GM23248 (cell line): Measurements from ENCODE around the gene VKORC1. TPM values are rescaled to one million over a fixed set of nuclear protein-coding genes. Genes with fewer than 3 reads are reported as not detected.
A peak's percentile ranks its signal among the peaks of the same experiment; 100 is the strongest.

ENCODE experiments used
- DNase-seq: peaks from one replicate; pipeline ENCODE4 v3.0.0-alpha.2; 2015
- H2AFZ ChIP-seq: fragments of 200-600 bp; sonication (generic); 2 replicates; pipeline ENCODE4 v1.6.1; 2016; ENCODE audit warnings: antibody characterized with exemption
- H3F3A ChIP-seq: fragments of 200-600 bp; sonication (generic); 2 replicates; pipeline ENCODE4 v1.6.1; 2016; ENCODE audit warnings: mild to moderate bottlenecking, antibody characterized with exemption, mixed run types; ENCODE audit not compliant: insufficient read depth
- H3K27ac ChIP-seq: fragments of 200-600 bp; sonication (generic); 2 replicates; pipeline ENCODE4 v1.5.1; 2016; ENCODE audit warnings: mild to moderate bottlenecking
- H3K27me3 ChIP-seq: fragments of 200-600 bp; sonication (generic); replicated peaks from 2 replicates; pipeline ENCODE4 v1.6.1; 2016; ENCODE audit warnings: mild to moderate bottlenecking; ENCODE audit not compliant: insufficient read depth
- H3K36me3 ChIP-seq: fragments of 200-600 bp; sonication (generic); 2 replicates; pipeline ENCODE4 v1.6.1; 2016; ENCODE audit warnings: low read depth, mild to moderate bottlenecking
- H3K4me1 ChIP-seq: fragments of 200-600 bp; sonication (generic); 2 replicates; pipeline ENCODE4 v1.6.1; 2016; ENCODE audit warnings: mild to moderate bottlenecking; ENCODE audit not compliant: insufficient read depth
- H3K4me2 ChIP-seq: fragments of 200-600 bp; sonication (generic); one replicate; pipeline ENCODE4 v1.6.1; 2016; ENCODE audit warnings: mild to moderate bottlenecking; ENCODE audit not compliant: unreplicated experiment
- H3K4me3 ChIP-seq: fragments of 200-600 bp; sonication (generic); 2 replicates; pipeline ENCODE4 v1.5.1; 2016; ENCODE audit warnings: mild to moderate bottlenecking
- H3K79me2 ChIP-seq: fragments of 200-600 bp; sonication (generic); 2 replicates; pipeline ENCODE4 v1.6.1; 2016; ENCODE audit warnings: mild to moderate bottlenecking; ENCODE audit not compliant: insufficient read depth
- H3K9ac ChIP-seq: fragments of 200-600 bp; sonication (generic); 2 replicates; pipeline ENCODE4 v1.6.1; 2016; ENCODE audit warnings: mild to moderate bottlenecking
- H3K9me2 ChIP-seq: fragments of 200-600 bp; sonication (generic); 2 replicates; pipeline ENCODE4 v1.6.1; 2016; ENCODE audit warnings: mixed run types, mild to moderate bottlenecking, moderate library complexity; ENCODE audit not compliant: insufficient read depth
- H3K9me3 ChIP-seq: fragments of 200-600 bp; sonication (generic); one replicate; pipeline ENCODE4 v1.6.1; 2017; ENCODE audit warnings: low read depth
- H4K20me1 ChIP-seq: fragments of 200-600 bp; sonication (generic); 2 replicates; pipeline ENCODE4 v1.6.0; 2016; ENCODE audit not compliant: insufficient read depth
- EZH2 ChIP-seq: fragments of 200-600 bp; sonication (generic); IDR thresholded peaks from 2 replicates; pipeline ENCODE4 v1.6.1; 2018; ENCODE audit warnings: antibody characterized with exemption, mild to moderate bottlenecking; ENCODE audit not compliant: insufficient read depth, poor library complexity, severe bottlenecking
- EZH2phosphoT487 ChIP-seq: fragments of 200-600 bp; sonication (generic); IDR thresholded peaks from 2 replicates; pipeline ENCODE4 v1.6.1; 2018; ENCODE audit warnings: antibody characterized with exemption, moderate library complexity, mild to moderate bottlenecking, low read depth; ENCODE audit not compliant: insufficient read depth
- WGBS, 2 experiments: methylation state at CpG; one replicate each; pipeline ENCODE4 v1.1.6; 2015 to 2017; ENCODE audit warnings: low lambda C conversion rate in 2 of 2, low coverage in 1 of 2; ENCODE audit errors: missing lambda C conversion rate in 2 of 2; 5-methylcytosine and 5-hydroxymethylcytosine counted together
- in situ Hi-C: fragments of 300-500 bp; cut with MboI; formaldehyde crosslinking; loops from 2 replicates; pipeline ENCODE4 v1.15.0; 2020
- polyA plus RNA-seq: library from polyadenylated mRNA; unstranded; fragments of >200 nt; fragmentation: Nextera tagmentation; extraction: Ambion mirVana; gene quantifications from 2 replicates; pipeline ENCODE4 v1.2.1, GENCODE V29; 2016
- total RNA-seq: library from RNA; depleted of rRNA; stranded (reverse); fragments of >200 nt; shearing (Covaris generic); gene quantifications from 2 replicates; pipeline ENCODE4 v1.2.3, GENCODE V29; 2014

The VKORC1 gene
- total and polyA plus RNA-seq, 2 experiments from 2014 or later = 480 to 535 TPM

GRCh38 chr16:31136287-31136662 is 41.7 kb upstream of the VKORC1 start:
- DNase-seq = no peak
- no peaks in the 10 kb centered on the region for H4K20me1 ChIP-seq
- no peaks in the 10 kb centered on the region for H3K27me3 ChIP-seq
- no peaks in the 10 kb centered on the region for H3K36me3 ChIP-seq
- H3K4me2 ChIP-seq = no peak overlapping the region
- no peak overlapping the region for H3K27ac ChIP-seq
- WGBS, 2 experiments = 91 to 95% methylated on average over 6 of the region's 6 CpGs
- H3K4me3 ChIP-seq = no peak overlapping the region
- H3K79me2 ChIP-seq = no peaks in the 10 kb centered on the region
- in situ Hi-C loops = no loop called here
- 0 out of 2 replicates have a peak, but pooled peaks cover 2% of the 10 kb centered on the region for H3F3A ChIP-seq
- H3K9me2 ChIP-seq = no peaks in the 10 kb centered on the region
- TF ChIP-seq EZH2phosphoT487 (no peak), EZH2 (no peak)
- H3K9ac ChIP-seq = no peak overlapping the region
- H2AFZ ChIP-seq = no peak overlapping the region
- H3K9me3 ChIP-seq = no peaks in the 10 kb centered on the region
- H3K4me1 ChIP-seq = peaks cover 8% of the 10 kb centered on the region

- Histone ChIP-seq H3K4me2 (no peak within 1 kb of the TSS), H3K27ac (no peak within 1 kb of the TSS), H3K9me3 (no peaks in the 10 kb centered on the region), H3K4me3 (no peak within 1 kb of the TSS), H3K9ac (no peak within 1 kb of the TSS), H3K27me3 (no peaks in the 10 kb centered on the region), H3K36me3 (no peaks in the 10 kb centered on the region), H3K9me2 (no peaks in the 10 kb centered on the region), H2AFZ (no peak within 1 kb of the TSS), H3K79me2 (no peaks in the 10 kb centered on the region), H3K4me1 (peaks cover 8% of the 10 kb centered on the region; the same call in 1 of the 2 replicates), H4K20me1 (no peaks in the 10 kb centered on the region), H3F3A (no peaks in the 10 kb centered on the region)
- DNase-seq = no peak
- no peak for TF ChIP-seq EZH2
- WGBS, 2 experiments = 27 to 37% methylated on average over 22 of the region's 22 CpGs
- in situ Hi-C loops = no loop called here
Observed at GRCh38 chr16:31135535-31136286, 41.1 kb upstream of the VKORC1 start, which contains the start of gene PRSS8. Gene PRSS8 (minus strand): TSS chr16:31135727. CDS start chr16:31135498, 229 bp downstream.

GRCh38 chr16:31134625-31135534 is 40.3 kb upstream of the VKORC1 start:
- Histone ChIP-seq H3K4me3 (no peak overlapping the region), H3K4me2 (no peak overlapping the region), H3K9me2 (no peaks in the 10 kb centered on the region), H3K9ac (no peak overlapping the region), H4K20me1 (no peaks in the 10 kb centered on the region), H3K27ac (no peak overlapping the region), H3K27me3 (no peaks in the 10 kb centered on the region), H2AFZ (no peak overlapping the region), H3F3A (no peaks in the 10 kb centered on the region), H3K36me3 (no peaks in the 10 kb centered on the region), H3K79me2 (no peaks in the 10 kb centered on the region), H3K4me1 (peaks cover 8% of the 10 kb centered on the region; the same call in 1 of the 2 replicates), H3K9me3 (no peaks in the 10 kb centered on the region)
- 28 to 29% methylated on average over 18 of the region's 18 CpGs for WGBS, 2 experiments
- TF ChIP-seq EZH2 (no peak), EZH2phosphoT487 (no peak)
- DNase-seq = peak; percentile 10
- in situ Hi-C loops = no loop called here

GRCh38 chr16:31134091-31134571 is 39.5 kb upstream of the VKORC1 start:
- H3K9ac ChIP-seq = no peak overlapping the region
- in situ Hi-C loops = no loop called here
- H2AFZ ChIP-seq = no peak overlapping the region
- no peak overlapping the region for H3K4me2 ChIP-seq
- H3K4me1 ChIP-seq = peaks cover 8% of the 10 kb centered on the region; the same call in 1 of the 2 replicates
- no peaks in the 10 kb centered on the region for H3K9me2 ChIP-seq
- H3K79me2 ChIP-seq = no peaks in the 10 kb centered on the region
- H3K27ac ChIP-seq = no peak overlapping the region
- no peak overlapping the region for H3K4me3 ChIP-seq
- H4K20me1 ChIP-seq = no peaks in the 10 kb centered on the region
- DNase-seq = no peak
- no peaks in the 10 kb centered on the region for H3K9me3 ChIP-seq
- 33 to 38% methylated on average over 5 of the region's 5 CpGs for WGBS, 2 experiments
- no peaks in the 10 kb centered on the region for H3K27me3 ChIP-seq
- no peaks in the 10 kb centered on the region for H3F3A ChIP-seq
- H3K36me3 ChIP-seq = no peaks in the 10 kb centered on the region
- TF ChIP-seq EZH2phosphoT487 (no peak), EZH2 (no peak)
